GM23248 (cell line): ENCODE data around the gene GCLC. TPM values are rescaled to one million over a fixed set of nuclear protein-coding genes. Genes with fewer than 3 reads are reported as not detected.
"Not testable (repeated sequence)": the region's sequence is repeated elsewhere in the genome, so short reads cannot be mapped to it uniquely, and the experiment has no call there.

Experiments used
- DNase-seq: peaks from one replicate; pipeline ENCODE4 v3.0.0-alpha.2; 2015
- H2AFZ ChIP-seq: fragments of 200-600 bp; sonication (generic); 2 replicates; pipeline ENCODE4 v1.6.1; 2016; ENCODE audit warnings: antibody characterized with exemption
- H3F3A ChIP-seq: fragments of 200-600 bp; sonication (generic); 2 replicates; pipeline ENCODE4 v1.6.1; 2016; ENCODE audit warnings: mild to moderate bottlenecking, antibody characterized with exemption, mixed run types; ENCODE audit not compliant: insufficient read depth
- H3K27ac ChIP-seq: fragments of 200-600 bp; sonication (generic); 2 replicates; pipeline ENCODE4 v1.5.1; 2016; ENCODE audit warnings: mild to moderate bottlenecking
- H3K27me3 ChIP-seq: fragments of 200-600 bp; sonication (generic); replicated peaks from 2 replicates; pipeline ENCODE4 v1.6.1; 2016; ENCODE audit warnings: mild to moderate bottlenecking; ENCODE audit not compliant: insufficient read depth
- H3K36me3 ChIP-seq: fragments of 200-600 bp; sonication (generic); 2 replicates; pipeline ENCODE4 v1.6.1; 2016; ENCODE audit warnings: low read depth, mild to moderate bottlenecking
- H3K4me1 ChIP-seq: fragments of 200-600 bp; sonication (generic); 2 replicates; pipeline ENCODE4 v1.6.1; 2016; ENCODE audit warnings: mild to moderate bottlenecking; ENCODE audit not compliant: insufficient read depth
- H3K4me2 ChIP-seq: fragments of 200-600 bp; sonication (generic); one replicate; pipeline ENCODE4 v1.6.1; 2016; ENCODE audit warnings: mild to moderate bottlenecking; ENCODE audit not compliant: unreplicated experiment
- H3K4me3 ChIP-seq: fragments of 200-600 bp; sonication (generic); 2 replicates; pipeline ENCODE4 v1.5.1; 2016; ENCODE audit warnings: mild to moderate bottlenecking
- H3K79me2 ChIP-seq: fragments of 200-600 bp; sonication (generic); 2 replicates; pipeline ENCODE4 v1.6.1; 2016; ENCODE audit warnings: mild to moderate bottlenecking; ENCODE audit not compliant: insufficient read depth
- H3K9ac ChIP-seq: fragments of 200-600 bp; sonication (generic); 2 replicates; pipeline ENCODE4 v1.6.1; 2016; ENCODE audit warnings: mild to moderate bottlenecking
- H3K9me2 ChIP-seq: fragments of 200-600 bp; sonication (generic); 2 replicates; pipeline ENCODE4 v1.6.1; 2016; ENCODE audit warnings: mixed run types, mild to moderate bottlenecking, moderate library complexity; ENCODE audit not compliant: insufficient read depth
- H3K9me3 ChIP-seq: fragments of 200-600 bp; sonication (generic); one replicate; pipeline ENCODE4 v1.6.1; 2017; ENCODE audit warnings: low read depth
- H4K20me1 ChIP-seq: fragments of 200-600 bp; sonication (generic); 2 replicates; pipeline ENCODE4 v1.6.0; 2016; ENCODE audit not compliant: insufficient read depth
- EZH2 ChIP-seq: fragments of 200-600 bp; sonication (generic); IDR thresholded peaks from 2 replicates; pipeline ENCODE4 v1.6.1; 2018; ENCODE audit warnings: antibody characterized with exemption, mild to moderate bottlenecking; ENCODE audit not compliant: insufficient read depth, poor library complexity, severe bottlenecking
- EZH2phosphoT487 ChIP-seq: fragments of 200-600 bp; sonication (generic); IDR thresholded peaks from 2 replicates; pipeline ENCODE4 v1.6.1; 2018; ENCODE audit warnings: antibody characterized with exemption, moderate library complexity, mild to moderate bottlenecking, low read depth; ENCODE audit not compliant: insufficient read depth
- WGBS, 2 experiments: methylation state at CpG; one replicate each; pipeline ENCODE4 v1.1.6; 2015 to 2017; ENCODE audit warnings: low lambda C conversion rate in 2 of 2, low coverage in 1 of 2; ENCODE audit errors: missing lambda C conversion rate in 2 of 2; 5-methylcytosine and 5-hydroxymethylcytosine counted together
- in situ Hi-C: fragments of 300-500 bp; cut with MboI; formaldehyde crosslinking; loops from 2 replicates; pipeline ENCODE4 v1.15.0; 2020
- polyA plus RNA-seq: library from polyadenylated mRNA; unstranded; fragments of >200 nt; fragmentation: Nextera tagmentation; extraction: Ambion mirVana; gene quantifications from 2 replicates; pipeline ENCODE4 v1.2.1, GENCODE V29; 2016
- total RNA-seq: library from RNA; depleted of rRNA; stranded (reverse); fragments of >200 nt; shearing (Covaris generic); gene quantifications from 2 replicates; pipeline ENCODE4 v1.2.3, GENCODE V29; 2014

Gene GCLC
- total and polyA plus RNA-seq, 2 experiments from 2014 or later = 3.3 to 6.4 TPM

DNA sequence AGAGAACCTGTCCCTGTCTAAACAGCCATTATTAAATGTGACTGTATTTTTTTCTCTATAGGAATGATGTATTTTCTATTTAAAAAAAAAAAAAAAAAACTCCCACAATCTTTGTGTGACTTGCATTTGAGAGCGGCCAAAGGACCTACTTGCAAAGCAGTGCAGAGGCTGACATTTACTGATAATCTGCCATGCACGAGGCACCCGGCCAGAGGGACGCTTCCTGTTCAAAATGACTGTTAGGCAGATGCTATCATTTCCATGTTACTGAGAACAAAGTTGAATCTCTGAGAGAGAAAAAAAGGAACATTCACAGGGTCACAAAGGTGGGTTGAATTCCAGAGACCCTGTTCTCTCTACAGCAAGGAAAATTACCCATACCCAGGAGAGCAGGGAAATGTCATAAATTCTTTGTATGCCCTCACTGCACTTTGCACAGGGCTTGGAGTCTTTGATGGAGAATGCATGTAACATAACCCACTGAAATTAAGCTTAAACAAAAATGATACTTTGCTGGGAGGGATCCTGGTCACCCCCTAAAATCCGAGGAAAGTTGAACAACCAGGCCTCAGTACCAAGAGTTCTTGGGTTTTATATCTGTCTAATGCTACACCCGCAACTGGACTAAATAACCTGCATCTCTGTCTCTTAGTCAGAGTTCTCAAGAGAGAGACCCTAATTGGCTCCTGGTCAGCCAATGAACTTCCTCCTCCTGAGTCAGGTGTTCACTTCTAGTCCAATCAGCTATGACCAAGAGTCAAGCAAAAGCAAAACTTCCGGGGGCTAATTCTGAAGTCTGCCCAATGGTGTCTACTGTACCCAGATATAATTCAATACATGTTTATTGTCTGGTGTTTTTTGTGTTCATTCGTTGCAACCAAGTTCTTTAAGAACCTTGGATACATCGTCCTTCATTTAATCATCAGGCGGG lies 61.2 kb downstream of the GCLC start:
- peak; percentile 38 for DNase-seq
- WGBS, 2 experiments = 53 to 54% methylated on average over 10 of the region's 10 CpGs
- no peak overlapping the region for H3K4me2 ChIP-seq
- H3K36me3 ChIP-seq = no peaks in the 10 kb centered on the region
- H3K9ac ChIP-seq = no peak overlapping the region
- no peaks in the 10 kb centered on the region for H3K79me2 ChIP-seq
- H3K9me3 ChIP-seq = no peaks in the 10 kb centered on the region
- H3F3A ChIP-seq = no peaks in the 10 kb centered on the region
- H2AFZ ChIP-seq = no peak overlapping the region
- no peak overlapping the region for H3K4me3 ChIP-seq
- no peaks in the 10 kb centered on the region for H3K9me2 ChIP-seq
- peaks cover 13% of the 10 kb centered on the region for H3K27me3 ChIP-seq
- H3K4me1 ChIP-seq = peaks cover 6% of the 10 kb centered on the region; the same call in 1 of the 2 replicates
- no peaks in the 10 kb centered on the region for H4K20me1 ChIP-seq
- TF ChIP-seq EZH2phosphoT487 = no peak
- TF ChIP-seq EZH2 = no peak
- in situ Hi-C loops = no loop called here
- no peak overlapping the region for H3K27ac ChIP-seq

DNA sequence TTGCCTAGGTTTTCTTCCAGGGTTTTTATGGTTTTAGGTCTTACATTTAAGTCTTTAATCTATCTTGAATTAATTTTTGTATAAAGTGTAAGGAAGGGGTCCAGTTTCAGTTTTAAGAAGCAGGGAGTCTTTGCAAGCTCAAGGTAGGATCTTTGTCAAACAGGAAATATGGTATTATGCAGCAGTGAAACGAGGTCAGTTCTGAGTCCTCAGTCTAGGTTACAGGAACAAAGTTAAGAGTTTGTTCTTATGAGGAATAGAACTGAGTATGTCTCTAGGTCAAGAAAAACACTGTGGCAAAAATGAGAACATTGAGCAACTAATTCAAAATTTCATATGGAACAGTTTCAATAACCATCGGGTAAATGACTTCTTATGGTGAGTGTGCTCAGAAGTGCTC lies 63.6 kb downstream of the GCLC start:
- no peaks in the 10 kb centered on the region for H3K79me2 ChIP-seq
- H3K9ac ChIP-seq = no peak overlapping the region
- H2AFZ ChIP-seq = no peak overlapping the region
- peaks cover 15% of the 10 kb centered on the region for H3K4me1 ChIP-seq
- 68 to 78% methylated on average over 2 of the region's 2 CpGs for WGBS, 2 experiments
- DNase-seq = no peak
- in situ Hi-C loops = no loop called here
- no peaks in the 10 kb centered on the region for H4K20me1 ChIP-seq
- TF ChIP-seq EZH2phosphoT487 (no peak), EZH2 (no peak)
- H3K4me2 ChIP-seq = no peak overlapping the region
- H3K9me3 ChIP-seq = no peaks in the 10 kb centered on the region
- H3K36me3 ChIP-seq = no peaks in the 10 kb centered on the region
- H3F3A ChIP-seq = no peaks in the 10 kb centered on the region
- no peak overlapping the region for H3K4me3 ChIP-seq
- no peak overlapping the region for H3K27ac ChIP-seq
- H3K9me2 ChIP-seq = no peaks in the 10 kb centered on the region
- H3K27me3 ChIP-seq = peaks cover 4% of the 10 kb centered on the region

DNA sequence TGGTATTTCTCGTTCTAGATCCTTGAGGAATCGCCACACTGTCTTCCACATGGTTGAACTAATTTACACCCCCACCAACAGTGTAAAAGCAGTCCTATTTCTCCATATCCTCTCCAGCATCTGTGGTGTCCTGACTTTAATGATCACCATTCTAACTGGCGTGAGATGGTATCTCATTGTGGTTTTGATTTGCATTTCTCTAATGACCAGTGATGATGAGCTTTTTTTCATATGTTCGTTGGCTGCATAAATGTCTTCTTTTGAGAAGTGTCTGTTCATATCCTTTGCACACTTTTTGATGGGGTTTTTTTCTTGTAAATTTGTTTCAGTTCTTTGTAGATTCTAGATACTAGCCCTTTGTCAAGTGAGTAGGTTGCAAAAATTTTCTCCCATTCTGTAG lies 64.1 kb downstream of the GCLC start:
- peaks cover 15% of the 10 kb centered on the region for H3K4me1 ChIP-seq
- H3K9me2 ChIP-seq, H3K36me3 ChIP-seq, H3F3A ChIP-seq, H3K4me3 ChIP-seq, H3K9me3 ChIP-seq, H3K27ac ChIP-seq, DNase-seq, H3K79me2 ChIP-seq, H3K9ac ChIP-seq, H4K20me1 ChIP-seq, in situ Hi-C loops, H3K4me2 ChIP-seq, H3K27me3 ChIP-seq, H2AFZ ChIP-seq: not testable (repeated sequence)
- WGBS, 2 experiments = 74% methylated on average over 4 of the region's 4 CpGs

DNA sequence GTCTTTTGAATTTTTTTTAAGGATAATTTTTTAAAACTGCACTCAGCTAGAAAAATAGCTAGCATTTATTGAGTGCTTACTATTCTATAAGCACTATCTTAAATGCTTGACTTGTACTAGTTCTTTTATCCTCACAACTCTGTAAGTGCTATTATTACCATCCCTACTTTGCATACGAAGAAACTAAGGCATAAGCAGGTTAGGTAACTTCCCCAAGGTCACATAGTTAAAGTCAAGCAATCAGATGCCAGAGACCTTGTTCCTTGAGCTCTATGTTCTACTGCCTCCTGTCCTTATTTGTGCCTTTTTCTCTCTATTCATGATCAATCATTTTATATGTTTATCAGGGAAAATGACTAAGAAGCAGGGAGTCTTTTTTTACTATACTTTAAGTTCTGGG lies 65.0 kb downstream of the GCLC start:
- H3K9me3 ChIP-seq = no peaks in the 10 kb centered on the region
- DNase-seq = no peak
- H2AFZ ChIP-seq = no peak overlapping the region
- no peaks in the 10 kb centered on the region for H3K36me3 ChIP-seq
- TF ChIP-seq EZH2 (no peak), EZH2phosphoT487 (no peak)
- H3K9me2 ChIP-seq = no peaks in the 10 kb centered on the region
- H3K4me3 ChIP-seq = no peak overlapping the region
- no peak overlapping the region for H3K4me2 ChIP-seq
- no peaks in the 10 kb centered on the region for H3K27me3 ChIP-seq
- no peak overlapping the region for H3K9ac ChIP-seq
- no peaks in the 10 kb centered on the region for H3F3A ChIP-seq
- H3K79me2 ChIP-seq = no peaks in the 10 kb centered on the region
- in situ Hi-C loops = loop anchor here (5.0 kb wide), 1 partner anchor 308 kb away; no protein-coding TSS in a partner anchor
- peaks cover 14% of the 10 kb centered on the region for H3K4me1 ChIP-seq
- WGBS, 2 experiments = 68 to 70% methylated on average over 1 of the region's 1 CpG
- H4K20me1 ChIP-seq = no peaks in the 10 kb centered on the region
- no peak overlapping the region for H3K27ac ChIP-seq
